ENCODE measurements around the gene VPS4A. TPM values are rescaled to one million over a fixed set of nuclear protein-coding genes. Genes with fewer than 3 reads are reported as not detected.

VPS4A gene
- total RNA-seq, 1 experiment from 2014 or later = 55.2 TPM

DNA sequence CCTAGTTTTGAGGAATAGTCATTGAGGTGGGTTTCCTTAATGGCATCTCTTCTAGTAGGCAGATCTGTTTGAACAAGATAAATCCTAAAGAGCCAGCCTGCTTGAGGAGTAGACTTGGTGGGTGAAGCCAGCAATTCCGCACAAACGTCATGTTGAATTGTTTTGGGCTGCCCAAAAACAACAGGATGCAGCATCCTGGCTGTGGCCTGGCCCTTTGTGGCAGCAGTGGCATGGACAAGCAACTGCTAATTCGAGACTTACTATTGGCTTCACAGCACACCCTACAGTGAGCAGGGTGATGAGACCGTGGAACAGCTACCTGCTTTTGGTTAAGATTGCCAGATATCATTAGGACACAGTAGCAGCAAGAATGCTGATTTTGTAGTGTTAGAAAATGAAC, 9.3 kb upstream of the VPS4A start:
- DNase-seq (ENCODE audit: low spot score) = no peak
- in situ Hi-C loops (cut with HindIII; ENCODE audit: low sequenced_read_pairs) = no loop called here

DNA sequence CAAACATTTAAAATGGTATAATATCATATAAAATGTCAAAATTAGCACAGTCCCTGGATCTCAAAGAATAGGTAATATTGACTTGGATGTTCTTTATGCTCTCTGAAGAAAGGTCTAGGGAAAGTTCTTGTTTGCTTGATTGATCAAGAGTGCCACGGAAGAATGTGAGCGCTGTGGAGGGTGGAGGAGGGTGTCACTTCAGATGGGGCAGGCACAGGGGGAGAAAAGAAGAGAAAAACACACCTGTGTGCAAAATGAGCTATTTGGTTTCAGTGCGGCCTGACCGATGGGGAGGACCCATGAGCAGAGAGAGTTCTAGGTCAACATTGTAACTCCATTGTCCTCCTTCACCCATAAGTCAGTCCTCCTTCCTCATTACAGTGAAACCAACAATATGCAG, 8.8 kb upstream of the VPS4A start:
- DNase-seq (ENCODE audit: low spot score) = no peak
- in situ Hi-C loops (cut with HindIII; ENCODE audit: low sequenced_read_pairs) = no loop called here

DNA sequence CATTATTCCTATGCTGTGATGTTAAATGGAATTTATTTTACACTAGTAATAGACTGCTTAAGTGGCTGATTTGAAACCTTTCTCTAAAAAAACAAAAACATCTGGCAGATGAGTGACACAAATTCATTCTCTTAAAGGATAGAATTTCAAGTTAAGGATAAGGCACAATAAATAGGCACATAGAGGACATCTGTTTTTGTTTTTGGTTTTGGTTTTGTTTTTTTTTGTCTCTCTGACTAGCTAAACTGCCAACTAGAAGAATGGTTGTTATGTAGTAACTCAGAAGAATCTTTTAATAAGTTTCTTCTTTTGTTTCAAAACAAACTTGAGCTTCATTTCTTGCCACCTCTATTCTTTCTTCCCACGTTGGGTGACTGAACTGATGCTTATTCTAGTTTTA, 5.1 kb upstream of the VPS4A start:
- in situ Hi-C loops (cut with HindIII; ENCODE audit: low sequenced_read_pairs) = no loop called here
- no peak for DNase-seq (ENCODE audit: low spot score)

DNA sequence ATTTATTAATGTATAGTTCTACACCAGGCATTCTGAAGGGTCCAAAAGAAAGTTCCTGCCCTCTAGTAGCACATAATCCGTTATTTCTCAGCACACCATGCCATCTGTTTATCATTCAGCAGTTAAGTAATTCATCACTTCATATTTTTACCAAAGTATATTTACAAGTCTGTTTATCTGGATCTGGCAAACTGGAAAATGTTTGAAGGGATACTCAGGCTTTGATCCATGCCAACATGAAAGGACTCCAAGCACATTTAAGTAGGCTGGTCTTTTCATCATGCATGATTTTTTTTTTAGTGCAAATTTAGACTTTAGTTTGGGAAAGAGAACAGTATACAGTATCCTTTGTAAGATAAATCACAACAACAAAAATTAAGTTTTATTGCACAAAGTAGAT, 4.1 kb upstream of the VPS4A start:
- in situ Hi-C loops (cut with HindIII; ENCODE audit: low sequenced_read_pairs) = no loop called here
- no peak for DNase-seq (ENCODE audit: low spot score)

DNA sequence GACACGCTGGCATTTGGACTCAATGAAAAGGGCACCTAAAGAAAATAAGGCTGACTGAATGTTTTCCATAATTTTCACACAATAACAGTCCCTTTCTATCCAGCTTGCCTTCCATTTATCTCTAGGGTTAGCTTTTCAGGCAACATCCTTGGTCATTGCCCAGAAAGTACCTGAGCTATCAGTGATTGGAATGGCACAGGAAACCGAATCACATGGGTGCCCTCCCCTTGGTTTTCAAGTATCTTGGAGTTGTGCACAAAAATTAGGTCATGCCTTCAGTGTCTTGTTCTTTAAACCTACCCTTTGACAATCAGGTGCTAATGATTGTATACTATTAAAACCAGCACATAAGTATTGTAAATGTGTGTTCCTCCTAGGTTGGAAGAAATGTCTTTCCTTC, 3.3 kb upstream of the VPS4A start:
- in situ Hi-C loops (cut with HindIII; ENCODE audit: low sequenced_read_pairs) = no loop called here

DNA sequence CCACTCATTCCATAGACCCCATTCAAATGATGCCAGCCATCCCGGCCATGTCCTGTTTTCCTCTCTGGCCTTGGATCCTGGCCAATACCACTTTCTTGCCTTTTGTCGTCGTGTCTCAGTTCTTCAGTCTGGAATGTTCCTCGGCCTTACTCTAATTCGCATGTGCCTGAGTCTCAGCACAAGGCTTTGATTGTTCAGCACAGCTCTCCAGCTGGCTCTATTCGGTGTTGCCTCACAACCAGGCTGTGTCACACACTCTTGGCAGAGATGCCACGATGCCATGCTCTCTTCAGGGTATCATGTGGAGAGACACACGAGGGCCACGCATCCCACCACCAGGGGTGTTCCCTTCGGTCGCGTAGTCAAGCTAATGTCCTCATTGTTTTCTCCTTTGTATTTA, 1.8 kb upstream of the VPS4A start:
- no peak for DNase-seq (ENCODE audit: low spot score)
- in situ Hi-C loops (cut with HindIII; ENCODE audit: low sequenced_read_pairs) = no loop called here

More for the DNA sequence above, 3.3 kb upstream of the VPS4A start:
- no peak for DNase-seq (ENCODE audit: low spot score)

- DNase-seq (ENCODE audit: low spot score) = no peak
- in situ Hi-C loops (cut with HindIII; ENCODE audit: low sequenced_read_pairs) = no loop called here
Observed at GRCh38 chr16:69311533-69312387, 610 bp downstream of the VPS4A start.

GRCh38 chr16:69313469-69313868, 2.3 kb downstream of the VPS4A start:
- in situ Hi-C loops (cut with HindIII; ENCODE audit: low sequenced_read_pairs) = no loop called here
- no peak for DNase-seq (ENCODE audit: low spot score)

- DNase-seq (ENCODE audit: low spot score) = no peak
- in situ Hi-C loops (cut with HindIII; ENCODE audit: low sequenced_read_pairs) = no loop called here
Observed at GRCh38 chr16:69314534-69314933, 3.4 kb downstream of the VPS4A start.

- no peak for DNase-seq (ENCODE audit: low spot score)
- in situ Hi-C loops (cut with HindIII; ENCODE audit: low sequenced_read_pairs) = no loop called here
Observed at GRCh38 chr16:69315486-69316311, 4.5 kb downstream of the VPS4A start.

DNA sequence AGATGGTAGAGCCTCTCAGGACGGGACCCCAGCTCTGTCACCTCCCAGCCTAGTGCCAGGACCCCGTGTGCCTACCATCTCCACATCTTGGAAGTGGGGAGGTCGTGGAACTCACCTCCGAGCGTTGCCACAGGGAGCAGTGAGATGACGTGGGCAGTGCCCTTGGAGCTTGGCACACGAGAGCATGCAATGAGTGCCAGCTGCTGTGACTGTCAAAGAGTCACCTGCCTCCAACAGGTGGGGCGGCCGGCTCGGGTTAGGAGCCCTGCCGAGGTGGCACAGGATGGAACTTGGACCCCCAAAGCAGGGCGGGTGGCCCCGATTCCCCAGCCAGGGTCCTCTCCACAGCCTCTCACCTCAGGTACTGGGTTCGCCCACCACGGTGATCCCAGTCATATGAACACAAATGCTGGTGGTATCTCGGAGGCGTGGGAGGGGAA, 5.5 kb downstream of the VPS4A start:
- in situ Hi-C loops (cut with HindIII; ENCODE audit: low sequenced_read_pairs) = no loop called here
- DNase-seq (ENCODE audit: low spot score) = no peak

DNA sequence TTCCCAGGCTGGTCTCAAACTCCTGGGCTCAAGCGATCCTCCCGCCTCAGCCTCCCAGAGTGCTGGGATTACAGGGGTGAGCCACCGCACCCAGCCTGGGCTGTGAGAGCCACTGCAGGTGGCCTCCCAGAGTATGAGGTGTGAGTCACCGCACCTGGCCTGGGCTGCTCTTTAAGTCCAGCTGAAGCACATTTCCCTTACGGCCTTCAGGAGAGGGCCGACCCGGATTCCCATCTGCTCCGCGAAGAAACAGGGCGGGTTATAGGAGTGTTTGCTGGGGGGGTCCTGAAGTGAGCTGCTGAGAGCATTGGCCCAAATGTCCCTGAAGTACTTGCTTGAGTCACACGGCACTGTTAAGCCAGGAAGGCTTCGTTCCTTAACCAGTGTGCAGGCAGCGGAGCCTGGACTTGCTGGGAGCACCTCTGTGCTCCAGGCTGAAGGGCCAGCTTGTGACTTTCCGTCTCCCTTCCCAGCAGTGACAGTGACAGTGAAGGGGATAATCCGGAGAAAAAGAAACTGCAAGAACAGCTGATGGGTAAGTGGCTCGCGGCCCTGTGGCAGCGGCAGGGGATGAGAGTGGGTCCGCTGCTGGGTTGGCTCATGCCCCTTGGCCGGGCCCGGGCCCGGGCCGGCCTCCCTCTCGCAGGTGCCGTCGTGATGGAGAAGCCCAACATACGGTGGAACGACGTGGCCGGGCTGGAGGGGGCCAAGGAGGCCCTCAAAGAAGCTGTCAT, 7.2 kb downstream of the VPS4A start:
- no peak for DNase-seq (ENCODE audit: low spot score)
- in situ Hi-C loops (cut with HindIII; ENCODE audit: low sequenced_read_pairs) = no loop called here

- in situ Hi-C loops (cut with HindIII; ENCODE audit: low sequenced_read_pairs) = no loop called here
- no peak for DNase-seq (ENCODE audit: low spot score)
Observed at GRCh38 chr16:69318911-69319289, 7.8 kb downstream of the VPS4A start.

DNA sequence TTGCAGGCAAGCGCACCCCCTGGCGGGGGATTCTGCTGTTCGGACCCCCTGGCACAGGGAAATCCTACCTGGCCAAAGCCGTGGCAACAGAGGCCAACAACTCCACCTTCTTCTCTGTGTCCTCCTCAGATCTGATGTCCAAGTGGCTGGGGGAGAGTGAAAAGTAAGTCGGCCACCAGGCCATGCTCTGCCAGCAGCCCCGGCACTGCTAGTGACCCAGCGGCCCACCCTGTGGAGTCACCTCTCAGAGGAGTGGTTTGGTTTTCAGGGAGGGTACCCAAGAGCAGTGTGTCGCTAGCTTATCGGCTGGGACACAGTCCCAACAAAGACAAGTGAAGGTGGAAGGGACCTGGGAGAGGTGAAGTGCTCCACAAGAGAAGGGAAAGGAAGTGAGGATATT, 8.2 kb downstream of the VPS4A start:
- in situ Hi-C loops (cut with HindIII; ENCODE audit: low sequenced_read_pairs) = no loop called here
- no peak for DNase-seq (ENCODE audit: low spot score)

- in situ Hi-C loops (cut with HindIII; ENCODE audit: low sequenced_read_pairs) = no loop called here
Observed at GRCh38 chr16:69319826-69320739, 8.9 kb downstream of the VPS4A start.

DNA sequence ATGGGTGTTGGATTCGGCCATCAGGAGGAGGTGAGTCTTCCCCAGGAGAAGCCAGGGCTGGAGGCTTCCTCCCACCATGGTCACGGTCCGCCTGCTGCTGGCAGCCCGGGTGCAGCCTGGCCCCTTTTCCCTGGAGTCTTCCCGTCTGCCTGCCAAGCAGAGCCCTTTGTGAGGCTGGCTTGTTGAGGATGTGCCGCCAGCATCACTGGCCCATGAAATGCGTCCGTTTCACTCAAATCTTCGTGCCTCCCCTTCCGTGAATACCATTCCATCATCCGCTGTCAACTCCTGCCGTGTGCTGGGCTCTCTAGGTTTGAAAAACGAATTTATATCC, 9.6 kb downstream of the VPS4A start:
- in situ Hi-C loops (cut with HindIII; ENCODE audit: low sequenced_read_pairs) = no loop called here
- no peak for DNase-seq (ENCODE audit: low spot score)

More at GRCh38 chr16:69319826-69320739, 8.9 kb downstream of the VPS4A start:
- no peak for DNase-seq (ENCODE audit: low spot score)

DNA sequence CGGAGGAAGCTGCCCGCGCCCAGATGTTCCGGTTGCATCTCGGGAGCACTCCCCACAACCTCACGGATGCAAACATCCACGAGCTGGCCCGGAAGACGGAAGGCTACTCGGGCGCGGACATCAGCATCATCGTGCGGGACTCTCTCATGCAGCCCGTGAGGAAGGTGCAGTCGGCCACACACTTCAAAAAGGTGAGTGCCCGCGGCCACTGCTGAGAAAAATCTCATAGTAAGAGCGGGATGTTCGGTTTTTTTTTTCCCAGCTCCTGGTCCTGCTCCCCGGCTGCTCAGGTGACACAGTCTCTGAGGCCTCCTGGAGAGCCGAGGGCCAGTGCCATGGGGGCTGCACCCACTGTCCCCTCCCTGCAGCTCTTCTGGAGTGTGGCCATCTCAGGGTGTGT, 9.9 kb downstream of the VPS4A start:
- in situ Hi-C loops (cut with HindIII; ENCODE audit: low sequenced_read_pairs) = no loop called here
- DNase-seq (ENCODE audit: low spot score) = no peak

- DNase-seq (ENCODE audit: low spot score) = no peak
- in situ Hi-C loops (cut with HindIII; ENCODE audit: low sequenced_read_pairs) = no loop called here
Observed at GRCh38 chr16:69322343-69322742, 11.2 kb downstream of the VPS4A start.

DNA sequence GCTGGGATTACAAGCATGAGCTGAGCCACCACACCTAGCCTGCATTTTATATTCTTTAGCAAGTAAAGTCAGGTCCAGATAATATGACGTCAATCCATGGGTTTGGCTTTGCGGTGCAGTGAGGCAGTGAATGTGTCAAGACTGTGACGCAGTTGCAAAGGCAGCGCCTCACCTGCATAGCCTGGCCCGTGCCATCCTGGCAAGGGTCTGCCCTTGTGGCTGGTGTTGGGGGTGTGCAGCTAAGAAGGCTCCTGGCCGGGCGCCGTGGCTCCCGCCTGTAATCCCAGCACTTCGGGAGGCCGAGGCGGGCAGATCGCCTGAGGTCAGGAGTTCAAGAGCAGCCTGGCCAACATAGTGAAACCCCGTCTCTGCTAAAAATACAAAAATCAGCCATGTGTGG, 12.3 kb downstream of the VPS4A start:
- in situ Hi-C loops (cut with HindIII; ENCODE audit: low sequenced_read_pairs) = no loop called here
- no peak for DNase-seq (ENCODE audit: low spot score)
